ENCODE results near the gene PHRF1.

PHRF1 gene

GRCh38 chr11:607020-607780 is 30.9 kb downstream of the PHRF1 start:
- H3K36me3 ChIP-seq (ENCODE audit: control insufficient read depth, insufficient read depth, low read length) = peaks cover 56% of the 10 kb centered on the region
- H3K9ac ChIP-seq (ENCODE audit: low read length) = no peak overlapping the region
- H3K27ac ChIP-seq (ENCODE audit: low read depth, low read length) = no peak overlapping the region
- no peak overlapping the region for H3K4me3 ChIP-seq (ENCODE audit: low read length)
- no peaks in the 10 kb centered on the region for H3K4me1 ChIP-seq (ENCODE audit: control insufficient read depth, insufficient read depth, low read length)
- H3K27me3 ChIP-seq (ENCODE audit: control insufficient read depth, insufficient read depth, low read length) = no peaks in the 10 kb centered on the region

DNA sequence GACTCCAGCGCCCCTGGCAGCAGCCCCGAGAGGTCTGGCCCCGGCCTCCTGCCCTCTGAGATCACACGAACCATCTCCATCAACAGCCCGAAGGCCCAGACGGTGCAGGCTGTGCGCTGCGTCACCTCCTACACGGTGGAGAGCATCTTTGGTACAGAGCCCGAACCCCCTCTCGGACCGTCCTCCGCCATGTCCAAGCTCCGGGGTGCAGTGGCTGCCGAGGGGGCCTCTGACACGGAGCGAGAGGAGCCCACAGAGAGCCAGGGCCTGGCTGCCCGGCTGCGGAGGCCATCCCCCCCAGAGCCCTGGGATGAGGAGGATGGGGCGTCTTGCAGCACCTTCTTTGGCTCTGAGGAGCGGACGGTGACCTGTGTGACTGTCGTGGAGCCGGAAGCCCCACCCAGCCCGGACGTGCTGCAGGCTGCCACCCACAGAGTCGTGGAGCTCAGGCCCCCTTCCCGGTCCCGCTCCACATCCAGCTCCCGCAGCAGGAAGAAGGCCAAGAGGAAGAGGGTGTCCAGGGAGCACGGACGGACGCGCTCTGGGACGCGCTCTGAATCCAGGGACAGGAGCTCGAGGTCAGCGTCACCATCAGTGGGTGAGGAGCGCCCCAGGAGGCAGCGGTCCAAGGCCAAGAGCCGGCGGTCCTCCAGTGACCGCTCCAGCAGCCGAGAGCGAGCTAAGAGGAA is 31.8 kb downstream of the PHRF1 start:
- H3K4me1 ChIP-seq (ENCODE audit: control insufficient read depth, insufficient read depth, low read length) = no peaks in the 10 kb centered on the region
- H3K36me3 ChIP-seq (ENCODE audit: control insufficient read depth, insufficient read depth, low read length) = peaks cover 55% of the 10 kb centered on the region
- H3K27ac ChIP-seq (ENCODE audit: low read depth, low read length) = no peak overlapping the region
- H3K27me3 ChIP-seq (ENCODE audit: control insufficient read depth, insufficient read depth, low read length) = no peaks in the 10 kb centered on the region
- no peak overlapping the region for H3K9ac ChIP-seq (ENCODE audit: low read length)
- H3K4me3 ChIP-seq (ENCODE audit: low read length) = no peak overlapping the region

DNA sequence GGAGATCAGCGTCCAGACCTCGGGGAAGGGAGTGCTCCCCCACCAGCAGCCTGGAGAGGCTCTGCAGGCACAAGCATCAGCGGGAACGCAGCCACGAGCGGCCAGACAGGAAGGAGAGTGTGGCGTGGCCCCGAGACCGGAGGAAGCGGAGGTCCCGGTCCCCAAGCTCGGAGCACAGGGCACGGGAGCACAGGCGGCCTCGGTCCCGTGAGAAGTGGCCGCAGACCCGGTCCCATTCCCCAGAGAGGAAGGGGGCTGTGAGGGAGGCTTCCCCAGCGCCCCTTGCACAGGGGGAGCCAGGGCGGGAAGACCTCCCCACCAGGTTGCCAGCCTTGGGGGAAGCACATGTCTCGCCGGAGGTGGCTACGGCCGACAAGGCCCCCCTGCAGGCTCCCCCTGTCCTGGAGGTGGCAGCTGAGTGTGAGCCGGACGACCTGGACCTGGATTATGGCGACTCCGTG is 32.6 kb downstream of the PHRF1 start:
- no peak overlapping the region for H3K4me3 ChIP-seq (ENCODE audit: low read length)
- no peak overlapping the region for H3K9ac ChIP-seq (ENCODE audit: low read length)
- no peaks in the 10 kb centered on the region for H3K27me3 ChIP-seq (ENCODE audit: control insufficient read depth, insufficient read depth, low read length)
- peaks cover 51% of the 10 kb centered on the region for H3K36me3 ChIP-seq (ENCODE audit: control insufficient read depth, insufficient read depth, low read length)
- H3K4me1 ChIP-seq (ENCODE audit: control insufficient read depth, insufficient read depth, low read length) = no peaks in the 10 kb centered on the region
- no peak overlapping the region for H3K27ac ChIP-seq (ENCODE audit: low read depth, low read length)

GRCh38 chr11:609341-609811 is 33.1 kb downstream of the PHRF1 start:
- peaks cover 51% of the 10 kb centered on the region for H3K36me3 ChIP-seq (ENCODE audit: control insufficient read depth, insufficient read depth, low read length)
- H3K4me1 ChIP-seq (ENCODE audit: control insufficient read depth, insufficient read depth, low read length) = no peaks in the 10 kb centered on the region
- no peak overlapping the region for H3K4me3 ChIP-seq (ENCODE audit: low read length)
- H3K9ac ChIP-seq (ENCODE audit: low read length) = no peak overlapping the region
- H3K27me3 ChIP-seq (ENCODE audit: control insufficient read depth, insufficient read depth, low read length) = no peaks in the 10 kb centered on the region
- H3K27ac ChIP-seq (ENCODE audit: low read depth, low read length) = no peak overlapping the region

DNA sequence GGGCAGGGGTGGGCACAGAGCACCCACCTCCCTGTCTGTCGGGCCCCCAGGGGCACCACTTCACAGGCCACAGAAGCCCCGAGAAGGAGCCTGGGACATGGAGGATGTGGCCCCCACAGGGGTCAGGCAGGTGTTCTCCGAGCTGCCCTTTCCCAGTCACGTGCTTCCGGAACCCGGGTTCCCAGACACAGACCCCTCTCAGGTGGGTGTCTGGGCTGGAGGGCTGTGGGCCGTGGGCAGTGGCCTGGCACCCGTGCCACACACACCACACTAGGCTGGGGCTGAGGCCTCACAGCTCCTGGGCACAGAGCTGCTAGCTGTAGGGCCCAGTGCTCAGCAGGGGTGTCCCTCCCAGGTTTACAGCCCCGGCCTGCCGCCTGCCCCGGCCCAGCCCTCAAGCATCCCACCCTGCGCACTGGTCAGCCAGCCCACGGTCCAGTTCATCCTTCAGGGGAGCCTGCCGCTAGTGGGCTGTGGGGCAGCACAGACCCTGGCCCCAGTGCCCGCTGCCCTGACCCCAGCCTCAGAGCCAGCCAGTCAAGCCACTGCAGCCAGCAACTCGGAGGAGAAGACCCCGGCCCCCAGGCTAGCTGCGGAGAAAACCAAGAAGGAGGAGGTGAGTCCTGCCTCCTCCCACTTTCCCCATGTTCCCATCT is 34.0 kb downstream of the PHRF1 start:
- Histone ChIP-seq H3K9ac (ENCODE audit: low read length) (no peak overlapping the region), H3K4me1 (ENCODE audit: control insufficient read depth, insufficient read depth, low read length) (peaks cover 3% of the 10 kb centered on the region), H3K27ac (ENCODE audit: low read depth, low read length) (no peak overlapping the region), H3K27me3 (ENCODE audit: control insufficient read depth, insufficient read depth, low read length) (no peaks in the 10 kb centered on the region), H3K4me3 (ENCODE audit: low read length) (no peak overlapping the region), H3K36me3 (ENCODE audit: control insufficient read depth, insufficient read depth, low read length) (peaks cover 43% of the 10 kb centered on the region)

GRCh38 chr11:611001-611996 is 35.0 kb downstream of the PHRF1 start:
- peaks cover 4% of the 10 kb centered on the region for H3K4me1 ChIP-seq (ENCODE audit: control insufficient read depth, insufficient read depth, low read length)
- H3K27ac ChIP-seq (ENCODE audit: low read depth, low read length) = no peak overlapping the region
- H3K9ac ChIP-seq (ENCODE audit: low read length) = no peak overlapping the region
- H3K27me3 ChIP-seq (ENCODE audit: control insufficient read depth, insufficient read depth, low read length) = no peaks in the 10 kb centered on the region
- no peak overlapping the region for H3K4me3 ChIP-seq (ENCODE audit: low read length)
- peaks cover 36% of the 10 kb centered on the region for H3K36me3 ChIP-seq (ENCODE audit: control insufficient read depth, insufficient read depth, low read length)

DNA sequence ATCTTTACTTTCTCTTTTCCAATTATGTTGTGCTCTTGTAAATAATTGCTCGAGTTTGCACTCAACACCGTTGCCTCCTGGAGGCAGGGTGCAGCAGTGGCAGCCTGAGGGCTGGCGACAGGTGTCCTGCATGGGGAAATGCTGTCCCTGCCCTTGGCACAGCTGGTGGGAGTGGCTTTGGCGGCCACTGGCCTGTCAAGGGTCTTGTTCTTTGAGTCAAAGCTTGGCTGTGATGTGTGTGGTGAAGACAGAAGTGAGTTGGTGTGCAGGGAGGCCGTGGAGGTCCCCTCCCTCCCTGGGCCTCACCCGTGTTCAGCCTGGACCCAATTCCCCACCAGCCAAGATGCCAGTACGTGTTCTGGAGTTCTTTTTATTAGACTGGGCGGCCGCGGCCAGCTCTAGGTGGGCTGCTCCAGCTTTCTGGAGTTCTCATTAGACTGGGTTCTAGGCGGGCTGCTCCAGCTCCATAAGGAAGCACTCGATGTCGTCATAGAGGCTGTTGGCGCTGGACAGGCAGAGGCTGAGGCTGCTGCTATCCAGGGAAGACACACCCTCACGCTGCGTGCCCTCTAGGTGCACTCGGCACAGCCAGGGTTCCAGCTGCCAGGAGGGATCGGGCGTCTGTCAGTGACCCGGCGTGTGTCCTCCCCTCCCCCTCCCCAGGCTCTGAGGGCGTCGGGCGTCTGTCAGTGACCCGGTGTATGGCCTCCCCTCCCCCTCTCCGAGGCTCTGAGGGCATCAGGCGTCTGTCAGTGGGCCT is 36.1 kb downstream of the PHRF1 start:
- H3K4me3 ChIP-seq (ENCODE audit: low read length) = no peak overlapping the region
- peaks cover 32% of the 10 kb centered on the region for H3K36me3 ChIP-seq (ENCODE audit: control insufficient read depth, insufficient read depth, low read length)
- no peak overlapping the region for H3K27ac ChIP-seq (ENCODE audit: low read depth, low read length)
- peaks cover 4% of the 10 kb centered on the region for H3K4me1 ChIP-seq (ENCODE audit: control insufficient read depth, insufficient read depth, low read length)
- H3K9ac ChIP-seq (ENCODE audit: low read length) = no peak overlapping the region
- no peaks in the 10 kb centered on the region for H3K27me3 ChIP-seq (ENCODE audit: control insufficient read depth, insufficient read depth, low read length)

DNA sequence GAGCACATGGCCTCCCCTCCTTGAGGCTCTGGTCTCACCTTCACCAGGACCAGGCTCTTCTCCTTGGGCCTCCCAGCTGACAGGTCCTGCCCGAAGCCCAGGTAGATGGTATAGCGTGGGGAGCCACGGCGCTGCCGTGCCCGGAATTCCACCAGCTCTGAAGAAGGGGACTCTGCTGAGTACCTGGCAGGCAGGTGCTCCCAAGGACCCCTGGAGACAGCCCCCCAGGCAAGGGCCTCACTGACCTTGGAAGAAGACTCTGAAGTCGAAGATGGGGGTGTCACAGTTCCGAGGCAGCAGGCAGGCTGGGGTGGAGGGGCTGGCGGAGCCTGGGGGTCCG is 36.7 kb downstream of the PHRF1 start:
- Histone ChIP-seq H3K9ac (ENCODE audit: low read length) (no peak overlapping the region), H3K4me1 (ENCODE audit: control insufficient read depth, insufficient read depth, low read length) (peaks cover 4% of the 10 kb centered on the region), H3K27ac (ENCODE audit: low read depth, low read length) (no peak overlapping the region), H3K4me3 (ENCODE audit: low read length) (no peak overlapping the region), H3K27me3 (ENCODE audit: control insufficient read depth, insufficient read depth, low read length) (no peaks in the 10 kb centered on the region), H3K36me3 (ENCODE audit: control insufficient read depth, insufficient read depth, low read length) (peaks cover 31% of the 10 kb centered on the region)

DNA sequence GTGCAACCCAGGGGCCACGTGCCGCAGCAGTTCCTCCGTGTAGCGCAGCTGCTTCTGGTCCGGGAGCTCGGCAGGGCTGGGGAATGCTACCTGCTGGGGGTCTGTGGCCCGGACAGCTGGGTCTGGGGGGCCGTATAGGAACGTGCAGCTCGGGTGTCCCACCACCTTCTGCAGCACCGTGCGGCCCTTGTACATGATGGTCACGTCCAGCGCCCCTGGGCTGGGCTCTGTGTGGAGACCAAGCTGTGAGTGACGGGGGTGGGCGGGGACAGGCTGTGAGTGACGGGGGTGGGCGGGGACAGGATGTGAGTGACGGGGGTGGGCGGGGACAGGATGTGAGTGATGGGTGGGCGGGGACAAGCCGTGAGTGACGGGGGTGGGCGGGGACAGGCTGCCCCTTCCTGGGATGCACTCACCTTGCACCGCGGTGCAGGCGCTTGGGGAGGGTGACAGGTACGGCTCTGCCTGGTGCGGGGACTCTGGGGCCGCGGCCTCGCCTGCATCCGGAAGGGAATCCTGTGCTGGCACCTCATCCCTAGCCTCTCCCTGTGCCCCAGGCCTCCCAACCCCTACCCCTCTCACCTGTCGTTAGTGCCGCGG is 37.2 kb downstream of the PHRF1 start:
- Histone ChIP-seq H3K27ac (ENCODE audit: low read depth, low read length) (no peak overlapping the region), H3K4me3 (ENCODE audit: low read length) (no peak overlapping the region), H3K36me3 (ENCODE audit: control insufficient read depth, insufficient read depth, low read length) (peaks cover 26% of the 10 kb centered on the region), H3K27me3 (ENCODE audit: control insufficient read depth, insufficient read depth, low read length) (no peaks in the 10 kb centered on the region), H3K4me1 (ENCODE audit: control insufficient read depth, insufficient read depth, low read length) (peaks cover 4% of the 10 kb centered on the region), H3K9ac (ENCODE audit: low read length) (no peak overlapping the region)

DNA sequence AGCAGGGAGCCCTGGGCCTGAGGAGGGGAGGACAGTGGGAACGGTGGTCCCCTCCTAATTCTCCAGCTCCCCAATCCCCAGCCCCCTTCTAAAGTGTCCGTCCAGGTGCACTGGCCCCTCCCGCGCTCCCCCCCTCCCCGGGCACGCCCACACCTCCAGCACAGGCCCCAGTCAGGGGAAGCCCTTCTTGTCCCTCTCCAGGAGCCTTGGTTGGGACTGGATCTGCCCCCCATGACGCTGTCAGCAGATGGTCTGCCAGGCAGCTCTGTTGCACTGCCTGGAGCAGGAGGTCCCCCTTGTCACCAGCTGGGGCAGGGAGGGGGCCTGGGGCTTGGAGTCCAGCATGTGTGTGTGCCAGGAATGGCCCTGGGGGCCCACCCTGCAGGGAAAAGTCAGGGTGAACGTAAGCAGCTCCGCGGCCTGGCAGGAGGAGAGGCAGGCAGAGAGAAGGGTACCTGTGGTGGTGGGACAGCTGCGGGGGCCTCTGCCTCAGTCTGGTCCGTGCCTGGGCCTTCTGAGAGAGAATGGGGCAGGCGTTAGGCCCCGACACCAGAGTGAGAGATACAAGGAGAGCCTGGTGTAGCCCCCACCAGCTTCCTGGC is 37.9 kb downstream of the PHRF1 start:
- H3K27me3 ChIP-seq (ENCODE audit: control insufficient read depth, insufficient read depth, low read length) = no peaks in the 10 kb centered on the region
- peaks cover 21% of the 10 kb centered on the region for H3K36me3 ChIP-seq (ENCODE audit: control insufficient read depth, insufficient read depth, low read length)
- peaks cover 4% of the 10 kb centered on the region for H3K4me1 ChIP-seq (ENCODE audit: control insufficient read depth, insufficient read depth, low read length)
- peak overlapping the region; percentile 92 for H3K4me3 ChIP-seq (ENCODE audit: low read length)
- H3K9ac ChIP-seq (ENCODE audit: low read length) = no peak overlapping the region
- H3K27ac ChIP-seq (ENCODE audit: low read depth, low read length) = peak overlapping the region; percentile 15

Measured in rectal smooth muscle tissue (tissue), 1 donor.